ENCODE results near the gene FGD4.

The FGD4 gene

GRCh38 chr12:32681272-32681671, 281.9 kb downstream of the FGD4 start:
- Mint-ChIP-seq H3K27me3 (no peaks in the 10 kb centered on the region), H3K4me1 (peaks cover 37% of the 10 kb centered on the region), H3K36me3 (peaks cover 12% of the 10 kb centered on the region), H3K4me3 (no peak overlapping the region), H3K27ac (no peak overlapping the region), H3K9me3 (no peaks in the 10 kb centered on the region)
- no peak for ATAC-seq

- no peak overlapping the region for H3K27ac Mint-ChIP-seq
- peaks cover 26% of the 10 kb centered on the region for H3K4me1 Mint-ChIP-seq
- ATAC-seq: no peak
- H3K4me3 Mint-ChIP-seq: no peak overlapping the region
- peaks cover 25% of the 10 kb centered on the region for H3K36me3 Mint-ChIP-seq
- H3K27me3 Mint-ChIP-seq: no peaks in the 10 kb centered on the region
- no peaks in the 10 kb centered on the region for H3K9me3 Mint-ChIP-seq
Observed at GRCh38 chr12:32686340-32686739, 287.0 kb downstream of the FGD4 start.

GRCh38 chr12:32688786-32689185, 289.4 kb downstream of the FGD4 start:
- peaks cover 33% of the 10 kb centered on the region for H3K36me3 Mint-ChIP-seq
- no peak for ATAC-seq
- peaks cover 27% of the 10 kb centered on the region for H3K4me1 Mint-ChIP-seq
- H3K9me3 Mint-ChIP-seq: no peaks in the 10 kb centered on the region
- no peak overlapping the region for H3K4me3 Mint-ChIP-seq
- H3K27ac Mint-ChIP-seq: peak overlapping the region; percentile 35
- no peaks in the 10 kb centered on the region for H3K27me3 Mint-ChIP-seq

GRCh38 chr12:32690927-32691326, 291.6 kb downstream of the FGD4 start:
- peaks cover 42% of the 10 kb centered on the region for H3K36me3 Mint-ChIP-seq
- no peaks in the 10 kb centered on the region for H3K27me3 Mint-ChIP-seq
- no peak overlapping the region for H3K4me3 Mint-ChIP-seq
- peaks cover 44% of the 10 kb centered on the region for H3K4me1 Mint-ChIP-seq
- no peak overlapping the region for H3K27ac Mint-ChIP-seq
- peaks cover 3% of the 10 kb centered on the region for H3K9me3 Mint-ChIP-seq
- ATAC-seq: no peak

GRCh38 chr12:32692358-32692757, 293.0 kb downstream of the FGD4 start:
- ATAC-seq: no peak
- Mint-ChIP-seq H3K36me3 (peaks cover 31% of the 10 kb centered on the region), H3K27me3 (no peaks in the 10 kb centered on the region), H3K9me3 (peaks cover 3% of the 10 kb centered on the region), H3K27ac (no peak overlapping the region), H3K4me3 (no peak overlapping the region), H3K4me1 (peaks cover 47% of the 10 kb centered on the region)

- peaks cover 30% of the 10 kb centered on the region for H3K36me3 Mint-ChIP-seq
- H3K27ac Mint-ChIP-seq: no peak overlapping the region
- H3K4me3 Mint-ChIP-seq: no peak overlapping the region
- ATAC-seq: no peak
- H3K27me3 Mint-ChIP-seq: no peaks in the 10 kb centered on the region
- H3K9me3 Mint-ChIP-seq: peaks cover 3% of the 10 kb centered on the region
- H3K4me1 Mint-ChIP-seq: peaks cover 48% of the 10 kb centered on the region
Observed at GRCh38 chr12:32693036-32693435, 293.7 kb downstream of the FGD4 start.
